Suprapubic skin (tissue), 4 donors: ENCODE data around the gene ESR2. TPM values are rescaled to one million over a fixed set of nuclear protein-coding genes. Genes with fewer than 3 reads are reported as not detected.

ENCODE experiments used
- DNase-seq, 2 donors: peaks; one replicate each; pipeline ENCODE4 v3.0.0-alpha.2; 2019; ENCODE audit warnings: low spot score in 2 of 2
- H3K27ac ChIP-seq: fragments of 200-600 bp; sonication (generic); one replicate; pipeline ENCODE4 v1.5.1; 2019
- H3K27me3 ChIP-seq: fragments of 200-600 bp; sonication (generic); one replicate; pipeline ENCODE4 v1.5.1; 2019
- H3K36me3 ChIP-seq: fragments of 200-600 bp; sonication (generic); one replicate; pipeline ENCODE4 v1.5.1; 2019
- H3K4me1 ChIP-seq: fragments of 200-600 bp; sonication (generic); one replicate; pipeline ENCODE4 v1.5.1; 2019
- H3K4me3 ChIP-seq: fragments of 200-600 bp; sonication (generic); one replicate; pipeline ENCODE4 v1.5.1; 2019; ENCODE audit warnings: mild to moderate bottlenecking
- H3K9me3 ChIP-seq: fragments of 200-600 bp; sonication (generic); one replicate; pipeline ENCODE4 v1.5.1; 2019
- EP300 ChIP-seq: sonication (generic); formaldehyde crosslinking; IDR thresholded peaks from one replicate; pipeline ENCODE4 v1.6.1; 2017; ENCODE audit warnings: antibody characterized with exemption
- POLR2A ChIP-seq, 2 donors: fragments of 450-650 bp; IDR thresholded peaks; one replicate each; pipeline ENCODE4 v1.6.1; 2017; ENCODE audit warnings: antibody characterized with exemption in 2 of 2, mild to moderate bottlenecking in 2 of 2, moderate library complexity in 2 of 2
- POLR2AphosphoS5 ChIP-seq, 3 donors: sonication (generic); formaldehyde crosslinking; IDR thresholded peaks; one replicate each; pipeline ENCODE4 v1.6.1; 2017; ENCODE audit warnings: antibody characterized with exemption in 3 of 3
- WGBS: methylation state at CpG from one replicate; pipeline ENCODE4 v1.1.5; 2018; 5-methylcytosine and 5-hydroxymethylcytosine counted together
- total RNA-seq, 4 donors: library from RNA; depleted of rRNA; stranded (reverse); fragments of >200 nt; gene quantifications; one replicate each; pipeline ENCODE4 v1.1.0, GENCODE V29; 2016
- TF ChIP-seq, protein P1 (sequence below), 2 donors: fragments of 200-600 bp in 1 of 2; fragments of 450-650 bp in 1 of 2; sonication (generic) in 1 of 2; IDR thresholded peaks; one replicate each; pipeline ENCODE4 v1.5.1; 2016 to 2019; ENCODE audit warnings: antibody characterized with exemption in 2 of 2, mild to moderate bottlenecking in 1 of 2, moderate library complexity in 1 of 2

Gene ESR2
- total RNA-seq, 4 donors from 2014 or later: 0.38 to 1.4 (median 1.1) TPM; not detected in 1

DNA sequence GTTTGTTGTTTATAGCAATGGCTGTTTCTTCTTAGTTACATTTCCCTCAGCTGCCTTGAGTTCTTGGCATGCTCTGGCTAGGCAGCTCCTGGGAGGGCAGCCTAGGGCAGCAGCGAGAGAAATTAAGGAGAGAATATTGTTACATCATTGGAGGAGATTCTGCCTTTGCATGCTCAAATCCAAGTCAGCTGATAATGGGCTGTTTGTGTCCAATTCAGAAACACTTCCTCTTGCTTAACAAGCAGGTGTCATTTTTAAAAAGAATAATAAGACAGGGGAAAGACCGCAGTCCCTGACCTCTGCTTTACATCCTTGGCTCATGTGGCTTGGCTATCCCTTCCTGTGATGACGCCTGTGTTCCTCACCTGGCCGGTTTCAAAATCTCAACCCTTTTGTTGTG lies 76.9 kb downstream of the ESR2 start:
- peaks cover 92% of the 10 kb centered on the region for H3K36me3 ChIP-seq

DNA sequence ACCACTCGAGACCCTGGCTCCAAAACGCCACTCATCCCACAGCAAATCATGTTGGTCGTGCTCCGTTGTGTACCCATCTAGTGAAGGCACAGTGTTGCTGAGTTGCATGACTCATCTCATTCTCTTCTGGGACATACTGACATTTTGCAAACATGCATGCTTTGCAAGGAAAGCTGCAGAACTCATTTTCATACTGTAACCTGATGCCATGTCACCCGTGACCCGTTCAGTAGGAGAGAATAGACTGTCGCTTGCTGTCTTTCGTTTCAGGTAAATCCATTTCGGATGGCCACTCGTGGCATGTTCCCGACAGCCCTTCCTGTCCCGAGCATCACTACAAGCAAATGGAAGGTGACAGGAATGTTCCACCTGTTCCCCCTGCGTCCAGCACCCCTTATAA lies 78.2 kb downstream of the ESR2 start:
- H3K27me3 ChIP-seq: no peaks in the 10 kb centered on the region
- no peaks in the 10 kb centered on the region for H3K9me3 ChIP-seq
- DNase-seq: no peak
- H3K36me3 ChIP-seq: peaks cover 92% of the 10 kb centered on the region
- TF ChIP-seq POLR2AphosphoS5 (IDR thresholded peaks at IDR 0.05) (no peak), EP300 (no peak), POLR2A (IDR thresholded peaks at IDR 0.05) (no peak)
- H3K4me1 ChIP-seq: no peaks in the 10 kb centered on the region
- H3K4me3 ChIP-seq: no peak overlapping the region
- no peak overlapping the region for H3K27ac ChIP-seq
- 98% methylated on average over 13 of the region's 13 CpGs for WGBS

More for the DNA sequence above, 76.9 kb downstream of the ESR2 start:
- no peak overlapping the region for H3K27ac ChIP-seq
- no peaks in the 10 kb centered on the region for H3K4me1 ChIP-seq
- H3K27me3 ChIP-seq: no peaks in the 10 kb centered on the region
- DNase-seq: no peak
- H3K9me3 ChIP-seq: no peaks in the 10 kb centered on the region
- TF ChIP-seq EP300 (no peak), POLR2AphosphoS5 (IDR thresholded peaks at IDR 0.05) (no peak), POLR2A (IDR thresholded peaks at IDR 0.05) (no peak)
- TF ChIP-seq, protein P1, sequence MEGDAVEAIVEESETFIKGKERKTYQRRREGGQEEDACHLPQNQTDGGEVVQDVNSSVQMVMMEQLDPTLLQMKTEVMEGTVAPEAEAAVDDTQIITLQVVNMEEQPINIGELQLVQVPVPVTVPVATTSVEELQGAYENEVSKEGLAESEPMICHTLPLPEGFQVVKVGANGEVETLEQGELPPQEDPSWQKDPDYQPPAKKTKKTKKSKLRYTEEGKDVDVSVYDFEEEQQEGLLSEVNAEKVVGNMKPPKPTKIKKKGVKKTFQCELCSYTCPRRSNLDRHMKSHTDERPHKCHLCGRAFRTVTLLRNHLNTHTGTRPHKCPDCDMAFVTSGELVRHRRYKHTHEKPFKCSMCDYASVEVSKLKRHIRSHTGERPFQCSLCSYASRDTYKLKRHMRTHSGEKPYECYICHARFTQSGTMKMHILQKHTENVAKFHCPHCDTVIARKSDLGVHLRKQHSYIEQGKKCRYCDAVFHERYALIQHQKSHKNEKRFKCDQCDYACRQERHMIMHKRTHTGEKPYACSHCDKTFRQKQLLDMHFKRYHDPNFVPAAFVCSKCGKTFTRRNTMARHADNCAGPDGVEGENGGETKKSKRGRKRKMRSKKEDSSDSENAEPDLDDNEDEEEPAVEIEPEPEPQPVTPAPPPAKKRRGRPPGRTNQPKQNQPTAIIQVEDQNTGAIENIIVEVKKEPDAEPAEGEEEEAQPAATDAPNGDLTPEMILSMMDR (IDR thresholded peaks at IDR 0.05): no peak
- no peak overlapping the region for H3K4me3 ChIP-seq
- 77% methylated on average over 4 of the region's 4 CpGs for WGBS

DNA sequence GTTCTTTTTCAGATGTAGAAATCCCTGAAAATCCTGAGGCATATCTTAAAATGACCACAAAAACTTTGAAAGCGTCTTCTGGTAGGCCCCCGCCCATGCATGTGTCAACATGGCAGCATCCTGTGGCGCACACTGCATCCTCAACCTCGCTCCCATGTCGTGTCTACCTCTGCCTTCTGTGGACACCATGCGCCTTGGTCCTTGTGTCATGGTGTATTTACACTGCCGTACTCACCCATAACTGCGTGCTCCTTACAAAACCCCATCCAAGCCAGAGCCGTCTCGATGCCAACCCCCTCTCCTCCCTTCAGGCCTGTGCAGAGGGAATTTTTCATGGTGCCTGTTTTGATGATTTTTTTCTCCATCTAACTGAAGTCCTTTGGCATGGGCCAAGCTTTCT lies 78.9 kb downstream of the ESR2 start:
- no peak overlapping the region for H3K27ac ChIP-seq
- TF ChIP-seq, protein P1 (IDR thresholded peaks at IDR 0.05): no peak
- no peak for TF ChIP-seq POLR2AphosphoS5 (IDR thresholded peaks at IDR 0.05)
- no peak for TF ChIP-seq EP300
- no peak for TF ChIP-seq POLR2A (IDR thresholded peaks at IDR 0.05)
- no peak overlapping the region for H3K4me3 ChIP-seq
- peak in 1 of 2 donors; percentile 52 for DNase-seq
- peaks cover 92% of the 10 kb centered on the region for H3K36me3 ChIP-seq
- no peaks in the 10 kb centered on the region for H3K9me3 ChIP-seq
- no peaks in the 10 kb centered on the region for H3K4me1 ChIP-seq
- WGBS: 96% methylated on average over 10 of the region's 10 CpGs
- no peaks in the 10 kb centered on the region for H3K27me3 ChIP-seq

DNA sequence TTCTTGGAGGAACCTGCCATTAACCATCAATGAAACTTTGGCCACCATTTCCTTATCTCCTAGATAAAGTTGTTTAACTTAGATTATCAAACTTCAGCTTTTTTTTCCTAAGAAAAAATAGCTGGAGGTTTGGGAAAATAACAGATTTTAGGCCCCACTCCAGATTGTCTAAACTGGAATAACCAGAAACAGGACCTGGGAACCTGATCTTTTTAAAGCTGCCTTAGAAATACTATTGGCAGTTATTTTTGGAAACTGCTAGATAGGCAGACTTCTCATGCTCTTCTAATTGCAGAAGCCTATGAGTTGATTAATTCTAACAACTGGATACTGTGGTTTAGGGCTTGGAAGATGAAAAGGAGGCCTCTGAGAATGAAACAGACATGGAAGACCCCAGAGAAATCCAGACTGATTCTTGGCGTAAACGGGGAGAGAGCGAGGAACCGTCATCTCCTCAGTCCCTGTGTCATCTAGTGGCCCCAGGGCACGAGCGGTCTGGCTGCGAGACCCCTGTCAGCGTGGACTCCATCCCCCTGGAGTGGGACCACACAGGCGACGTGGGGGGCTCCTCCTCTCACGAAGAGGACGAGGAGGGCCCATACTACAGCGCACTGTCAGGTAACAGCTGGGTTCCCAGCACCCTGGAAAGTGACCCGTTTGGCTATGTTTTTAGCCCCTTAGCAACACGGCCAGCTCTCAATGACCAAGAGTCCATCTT lies 80.2 kb downstream of the ESR2 start:
- WGBS: 86% methylated on average over 15 of the region's 15 CpGs
- Histone ChIP-seq H3K4me3 (no peak overlapping the region), H3K9me3 (no peaks in the 10 kb centered on the region), H3K4me1 (no peaks in the 10 kb centered on the region), H3K27ac (no peak overlapping the region), H3K36me3 (peaks cover 92% of the 10 kb centered on the region), H3K27me3 (no peaks in the 10 kb centered on the region)
- no peak for DNase-seq
- TF ChIP-seq, protein P1 (IDR thresholded peaks at IDR 0.05): no peak
- no peak for TF ChIP-seq POLR2AphosphoS5 (IDR thresholded peaks at IDR 0.05)
- no peak for TF ChIP-seq EP300
- TF ChIP-seq POLR2A (IDR thresholded peaks at IDR 0.05): no peak

DNA sequence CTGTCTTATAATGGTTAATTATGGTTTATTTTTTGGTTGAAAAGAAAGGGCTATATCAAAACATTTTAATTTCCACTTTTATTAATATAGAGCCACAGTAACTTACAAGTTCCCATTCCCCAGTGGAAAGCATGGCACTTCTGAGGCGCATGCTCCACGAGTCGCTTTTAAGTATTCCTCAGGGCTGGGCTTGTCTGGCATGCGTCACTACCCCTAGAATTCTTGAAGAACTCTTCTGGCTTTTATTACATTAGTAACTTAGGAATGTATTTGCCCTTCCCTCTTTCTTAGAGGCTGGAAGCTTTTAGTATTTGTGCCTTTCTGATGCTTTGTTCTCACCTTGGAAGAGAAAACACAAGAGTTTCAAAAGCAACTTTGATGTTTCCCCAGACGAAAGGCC lies 81.1 kb downstream of the ESR2 start:
- H3K27me3 ChIP-seq: no peaks in the 10 kb centered on the region
- peaks cover 96% of the 10 kb centered on the region for H3K36me3 ChIP-seq
- no peak overlapping the region for H3K27ac ChIP-seq
- WGBS: 67% methylated on average over 5 of the region's 5 CpGs
- TF ChIP-seq POLR2AphosphoS5 (IDR thresholded peaks at IDR 0.05): no peak
- TF ChIP-seq, protein P1 (IDR thresholded peaks at IDR 0.05): no peak
- no peak for TF ChIP-seq EP300
- TF ChIP-seq POLR2A (IDR thresholded peaks at IDR 0.05): no peak
- no peaks in the 10 kb centered on the region for H3K4me1 ChIP-seq
- no peak for DNase-seq
- H3K9me3 ChIP-seq: no peaks in the 10 kb centered on the region
- H3K4me3 ChIP-seq: no peak overlapping the region
